Activated T-cell treated with anti-CD3 and anti-CD28 coated beads, Interleukin-2, amount 50 U/mL, for 1 hour (primary cell): Measurements from ENCODE around the gene ATP1A4.

ENCODE experiments used
- DNase-seq: peaks from one replicate; pipeline ENCODE4 v3.0.0-alpha.2; 2020

The ATP1A4 gene

GRCh38 chr1:160148121-160148520 is 3.3 kb upstream of the ATP1A4 start:
- no peak for DNase-seq

- no peak for DNase-seq
These were observed 2.2 kb upstream of the ATP1A4 start for GRCh38 chr1:160149233-160149632.

GRCh38 chr1:160149716-160150115 is 1.7 kb upstream of the ATP1A4 start:
- DNase-seq, result no peak

- DNase-seq, result no peak
These were observed 3.4 kb downstream of the ATP1A4 start for GRCh38 chr1:160154790-160155189.

- DNase-seq, result no peak
These were observed 5.0 kb downstream of the ATP1A4 start for GRCh38 chr1:160156361-160156760.

GRCh38 chr1:160157174-160157573 is 5.8 kb downstream of the ATP1A4 start:
- no peak for DNase-seq

- no peak for DNase-seq
These were observed 6.6 kb downstream of the ATP1A4 start for GRCh38 chr1:160158031-160158430.

GRCh38 chr1:160158534-160158933 is 7.1 kb downstream of the ATP1A4 start:
- DNase-seq, result no peak

GRCh38 chr1:160159846-160160245 is 8.4 kb downstream of the ATP1A4 start:
- no peak for DNase-seq

- no peak for DNase-seq
These were observed 10.7 kb downstream of the ATP1A4 start for GRCh38 chr1:160161965-160162705.

- DNase-seq, result no peak
These were observed 11.5 kb downstream of the ATP1A4 start for GRCh38 chr1:160162931-160163330.

GRCh38 chr1:160163615-160164014 is 12.2 kb downstream of the ATP1A4 start:
- DNase-seq, result no peak

GRCh38 chr1:160164121-160164520 is 12.7 kb downstream of the ATP1A4 start:
- DNase-seq, result no peak

GRCh38 chr1:160166166-160166868 is 14.9 kb downstream of the ATP1A4 start:
- DNase-seq, result no peak

- DNase-seq, result no peak
These were observed 15.7 kb downstream of the ATP1A4 start for GRCh38 chr1:160167056-160167455.

- DNase-seq, result no peak
These were observed 16.2 kb downstream of the ATP1A4 start for GRCh38 chr1:160167580-160167979.

- no peak for DNase-seq
These were observed 16.6 kb downstream of the ATP1A4 start for GRCh38 chr1:160168016-160168415.

- DNase-seq, result no peak
These were observed 17.4 kb downstream of the ATP1A4 start for GRCh38 chr1:160168609-160169369.

GRCh38 chr1:160169553-160170399 is 18.4 kb downstream of the ATP1A4 start:
- no peak for DNase-seq

GRCh38 chr1:160171354-160171753 is 20.0 kb downstream of the ATP1A4 start:
- DNase-seq, result no peak

GRCh38 chr1:160171980-160172379 is 20.6 kb downstream of the ATP1A4 start:
- no peak for DNase-seq

- DNase-seq, result no peak
These were observed 25.8 kb downstream of the ATP1A4 start for GRCh38 chr1:160177231-160177630.

GRCh38 chr1:160177667-160178066 is 26.3 kb downstream of the ATP1A4 start:
- DNase-seq, result no peak
